Measurements from ENCODE around the gene SLC49A3. TPM values are rescaled to one million over a fixed set of nuclear protein-coding genes. Genes with fewer than 3 reads are reported as not detected.

Gene SLC49A3
- total RNA-seq, 1 experiment from 2014 or later, result not detected

DNA sequence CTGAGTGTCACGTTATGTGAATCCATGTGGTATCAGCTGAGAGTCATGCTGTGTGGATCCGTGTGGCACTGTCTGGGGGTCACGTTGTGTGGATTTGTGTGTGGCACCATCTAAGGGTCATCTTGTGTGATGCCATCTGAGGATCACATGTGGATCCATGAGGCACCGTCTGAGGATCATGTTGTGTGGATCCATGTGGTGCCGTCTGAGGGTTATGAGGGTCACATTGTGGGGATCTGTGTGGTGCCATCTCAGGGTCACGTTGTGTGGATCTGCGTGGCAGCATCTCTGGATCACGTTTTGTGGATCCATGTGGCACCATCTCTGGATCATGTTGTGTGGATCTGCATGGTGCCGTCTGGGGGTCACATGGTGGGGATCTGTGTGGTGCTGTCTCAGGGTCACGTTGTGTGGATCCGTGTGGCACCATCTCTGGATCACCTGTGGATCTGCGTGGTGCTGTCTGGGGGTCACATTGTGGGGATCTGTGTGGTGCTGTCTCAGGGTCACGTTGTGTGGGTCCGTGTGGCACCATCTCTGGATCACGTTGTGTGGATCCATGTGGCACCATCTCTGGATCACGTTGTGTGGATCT lies 56.7 kb downstream of the SLC49A3 start:
- no peaks in the 10 kb centered on the region for H3K9me2 ChIP-seq (replicated peaks; ENCODE audit: low read length)
- H3K79me2 ChIP-seq (ENCODE audit: low read length), result no peaks in the 10 kb centered on the region
- POLR2A ChIA-PET (ENCODE audit: unreplicated experiment), result no interaction called here
- no peaks in the 10 kb centered on the region for H3K36me3 ChIP-seq (ENCODE audit: low read depth, low read length)
- H3K4me1 ChIP-seq (ENCODE audit: insufficient read depth, low read length), result no peaks in the 10 kb centered on the region
- no peaks in the 10 kb centered on the region for H3K9me3 ChIP-seq (ENCODE audit: low read length)
- no peaks in the 10 kb centered on the region for H4K20me1 ChIP-seq (ENCODE audit: low read length)
- H3K4me2 ChIP-seq (ENCODE audit: low read length), result no peak overlapping the region
- BruUV-seq (replicated peaks), result no TSS peak
- H3F3A ChIP-seq (ENCODE audit: low read length, unreplicated experiment), result no peaks in the 10 kb centered on the region
- no peak overlapping the region for H3K9ac ChIP-seq (ENCODE audit: low read length)
- no peak overlapping the region for H3K27ac ChIP-seq (ENCODE audit: low read length)
- ATAC-seq, result no peak
- CTCF ChIA-PET, result no interaction called here
- no peak overlapping the region for H2AFZ ChIP-seq (ENCODE audit: low read length)
- intact Hi-C loops (cut with micrococcal nuclease), result no loop called here
- TF ChIP-seq, protein P1, sequence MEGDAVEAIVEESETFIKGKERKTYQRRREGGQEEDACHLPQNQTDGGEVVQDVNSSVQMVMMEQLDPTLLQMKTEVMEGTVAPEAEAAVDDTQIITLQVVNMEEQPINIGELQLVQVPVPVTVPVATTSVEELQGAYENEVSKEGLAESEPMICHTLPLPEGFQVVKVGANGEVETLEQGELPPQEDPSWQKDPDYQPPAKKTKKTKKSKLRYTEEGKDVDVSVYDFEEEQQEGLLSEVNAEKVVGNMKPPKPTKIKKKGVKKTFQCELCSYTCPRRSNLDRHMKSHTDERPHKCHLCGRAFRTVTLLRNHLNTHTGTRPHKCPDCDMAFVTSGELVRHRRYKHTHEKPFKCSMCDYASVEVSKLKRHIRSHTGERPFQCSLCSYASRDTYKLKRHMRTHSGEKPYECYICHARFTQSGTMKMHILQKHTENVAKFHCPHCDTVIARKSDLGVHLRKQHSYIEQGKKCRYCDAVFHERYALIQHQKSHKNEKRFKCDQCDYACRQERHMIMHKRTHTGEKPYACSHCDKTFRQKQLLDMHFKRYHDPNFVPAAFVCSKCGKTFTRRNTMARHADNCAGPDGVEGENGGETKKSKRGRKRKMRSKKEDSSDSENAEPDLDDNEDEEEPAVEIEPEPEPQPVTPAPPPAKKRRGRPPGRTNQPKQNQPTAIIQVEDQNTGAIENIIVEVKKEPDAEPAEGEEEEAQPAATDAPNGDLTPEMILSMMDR (conservative IDR thresholded peaks at IDR 0.05; ENCODE audit: low read depth, low read length), result no peak
- TF ChIP-seq EZH2phosphoT487 (IDR thresholded peaks at IDR 0.05; ENCODE audit: borderline replicate concordance, low read length) (no peak), EZH2 (IDR thresholded peaks at IDR 0.05; ENCODE audit: low read length, unreplicated experiment) (no peak)
- no peak overlapping the region for H3K4me3 ChIP-seq (ENCODE audit: low read length)
- no peak for DNase-seq
- peaks cover 8% of the 10 kb centered on the region; the same call in 1 of the 2 replicates for H3K27me3 ChIP-seq (ENCODE audit: low read length)

Other genes starting within 250 kb of the SLC49A3 start
- 17.5 and 23.1 TPM in 2 replicates for gene ZNF721, start 190.0 kb downstream of the SLC49A3 start, total RNA-seq (2014; rRNA removed)
- gene PIGG, start 189.9 kb downstream of the SLC49A3 start, total RNA-seq (2014; rRNA removed), result 21.2 and 27.9 TPM in 2 replicates
- not detected in 2 replicates for gene TMEM271, start 112.9 kb downstream of the SLC49A3 start, total RNA-seq (2014; rRNA removed)
- not detected in 2 replicates for gene PDE6B, start 63.6 kb downstream of the SLC49A3 start, total RNA-seq (2014; rRNA removed)
- gene ATP5ME, start 14.9 kb downstream of the SLC49A3 start, total RNA-seq (2014; rRNA removed), result 384 and 579 TPM in 2 replicates
- gene MYL5, start 14.6 kb downstream of the SLC49A3 start, total RNA-seq (2014; rRNA removed), result 11.3 and 15.2 TPM in 2 replicates
- gene PCGF3, start 16.7 kb upstream of the SLC49A3 start, total RNA-seq (2014; rRNA removed), result 31.5 and 49.5 TPM in 2 replicates
- gene CPLX1, start 137.0 kb upstream of the SLC49A3 start, total RNA-seq (2014; rRNA removed), result 0.87 and 2.6 TPM in 2 replicates
- 117 and 175 TPM in 2 replicates for gene GAK, start 243.2 kb upstream of the SLC49A3 start, total RNA-seq (2014; rRNA removed)
- 18.5 and 25.1 TPM in 2 replicates for gene TMEM175, start 243.3 kb upstream of the SLC49A3 start, total RNA-seq (2014; rRNA removed)